NCI-H446 (cell line): ENCODE data around the gene ZNF615.
"Not testable (repeated sequence)": the region's sequence is repeated elsewhere in the genome, so short reads cannot be mapped to it uniquely, and the experiment has no call there.

ENCODE experiments used
- DNase-seq, 2 experiments: peaks; one replicate each; lab custom pipeline; 2025; lab: John Stamatoyannopoulos, UW

The ZNF615 gene

DNA sequence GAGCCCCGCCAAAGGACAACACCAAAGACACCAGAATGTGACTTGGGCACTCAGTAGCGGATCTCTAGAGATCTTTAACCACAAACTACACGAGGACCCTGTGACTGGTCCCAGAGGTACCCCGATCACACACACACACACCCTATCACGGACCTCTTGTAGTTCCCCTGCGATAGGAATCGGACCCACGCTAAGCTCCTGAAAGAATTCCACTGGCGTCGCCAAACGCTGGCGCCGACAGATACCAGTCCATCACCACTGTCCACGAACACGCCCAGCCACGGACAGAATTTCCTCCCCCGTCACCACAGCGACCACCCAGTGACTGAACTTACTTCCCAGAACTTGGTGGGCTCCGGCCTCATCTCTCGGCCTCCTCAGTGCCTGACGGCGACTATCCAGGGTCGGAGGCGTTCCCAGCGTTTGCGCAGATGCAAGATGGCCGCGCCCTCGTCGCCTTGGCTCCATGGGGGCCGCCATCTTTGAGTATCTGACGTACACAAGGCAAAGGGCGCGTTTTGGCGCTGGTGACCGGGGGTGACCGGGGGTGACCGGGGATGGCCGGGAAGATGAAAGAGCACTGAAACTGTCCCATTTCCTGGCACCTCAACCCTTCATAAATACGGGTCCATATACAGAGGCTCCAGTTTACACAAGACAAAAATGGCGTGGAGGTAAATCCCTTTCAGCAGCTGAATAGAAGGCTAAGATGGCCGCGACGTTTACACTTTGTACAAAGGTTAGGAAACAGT, at the start of gene ZNF615:
TSS of gene ZNF615 (minus strand) at position 406 of the 752 bp plus-strand sequence. CDS start 4,500 bp downstream, outside the sequence.
- peak; percentile 85 to 92 for DNase-seq

DNA sequence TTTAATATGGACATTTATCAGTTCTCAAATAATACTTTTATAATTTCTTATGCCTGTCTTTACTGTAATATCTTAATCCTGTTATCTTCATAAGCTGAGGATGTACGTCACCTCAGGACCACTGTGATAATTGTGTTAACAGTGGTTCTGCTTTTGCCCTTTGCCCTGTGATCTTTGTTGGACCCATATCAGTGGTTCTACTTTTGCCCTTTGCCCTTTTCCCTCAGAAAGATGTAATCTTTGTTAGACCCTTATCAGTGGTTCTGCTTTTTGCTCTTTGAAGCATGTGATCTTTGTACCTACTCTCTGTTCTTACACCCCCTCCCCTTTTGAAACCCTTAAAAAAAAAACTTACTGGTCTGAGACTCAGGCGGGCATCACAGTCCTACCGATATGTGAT, 48.5 kb upstream of the ZNF615 start:
- DNase-seq = not testable (repeated sequence)

DNA sequence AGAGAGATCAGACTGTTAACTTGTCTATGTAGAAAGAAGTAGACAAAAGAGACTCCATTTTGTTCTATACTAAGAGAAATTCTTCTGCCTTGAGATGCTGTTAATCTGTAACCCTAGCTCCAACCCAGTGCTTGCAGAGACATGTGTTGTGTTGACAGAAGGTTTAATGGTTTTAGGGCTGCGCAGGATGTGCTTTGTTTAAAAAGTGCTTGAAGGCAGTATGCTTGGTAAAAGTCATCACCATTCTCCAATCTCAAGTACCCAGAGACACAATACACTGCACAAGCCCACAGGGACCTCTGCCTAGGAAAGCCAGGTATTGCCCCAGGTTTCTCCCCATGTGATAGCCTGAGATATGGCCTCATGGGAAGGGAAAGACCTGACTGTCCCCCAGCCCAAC, 43.7 kb upstream of the ZNF615 start:
- DNase-seq = not testable (repeated sequence)

DNA sequence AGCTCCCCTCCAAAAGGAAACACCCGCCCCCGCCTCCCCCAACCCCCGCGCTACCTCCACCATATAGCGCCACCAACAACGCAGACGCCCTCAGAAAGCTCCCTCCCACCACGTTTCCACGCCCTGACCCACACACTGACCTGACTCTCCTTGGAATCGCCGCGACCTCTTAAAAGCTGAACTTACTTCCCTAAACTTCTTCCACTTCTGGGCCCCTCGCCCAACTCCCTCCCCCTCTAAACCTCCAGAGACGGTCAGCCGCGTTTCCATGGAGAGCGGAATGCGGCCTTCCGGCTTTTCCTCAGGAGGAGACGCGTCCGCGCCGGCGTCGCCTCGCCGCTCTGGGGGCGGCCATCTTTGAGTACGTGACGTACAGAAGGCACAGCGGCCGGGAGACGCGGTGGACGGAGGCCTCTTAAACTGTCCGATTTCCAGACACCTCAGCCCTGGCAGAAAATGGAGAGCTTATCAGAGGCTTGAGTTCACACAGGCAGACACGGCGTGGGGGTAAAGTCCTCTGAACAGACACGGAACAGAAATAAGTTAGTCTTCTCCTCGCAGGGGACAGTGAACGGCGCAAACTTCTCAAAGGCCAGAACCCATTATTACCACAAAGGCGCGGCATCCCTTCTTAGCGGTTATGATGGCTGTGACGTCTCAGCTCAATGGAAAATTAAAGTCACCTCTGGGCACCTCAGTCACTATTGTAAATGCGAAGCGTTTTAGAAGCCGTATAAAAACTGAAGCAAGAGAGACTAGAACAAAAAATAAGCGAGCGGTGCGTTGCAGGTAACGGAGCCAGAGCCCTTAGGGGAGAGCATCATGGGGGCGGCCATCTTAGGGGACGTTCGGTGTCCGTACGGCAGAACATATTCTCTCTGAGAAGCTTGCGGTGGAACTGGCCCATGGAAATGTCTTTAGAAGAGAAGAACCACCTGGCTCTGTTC, 40.8 kb upstream of the ZNF615 start, which contains the start of gene ZNF432:
TSS of gene ZNF432 (minus strand) at position 284 of the 947 bp plus-strand sequence. CDS start 1,970 bp downstream, outside the sequence.
- peak; percentile 85 to 94 for DNase-seq

DNA sequence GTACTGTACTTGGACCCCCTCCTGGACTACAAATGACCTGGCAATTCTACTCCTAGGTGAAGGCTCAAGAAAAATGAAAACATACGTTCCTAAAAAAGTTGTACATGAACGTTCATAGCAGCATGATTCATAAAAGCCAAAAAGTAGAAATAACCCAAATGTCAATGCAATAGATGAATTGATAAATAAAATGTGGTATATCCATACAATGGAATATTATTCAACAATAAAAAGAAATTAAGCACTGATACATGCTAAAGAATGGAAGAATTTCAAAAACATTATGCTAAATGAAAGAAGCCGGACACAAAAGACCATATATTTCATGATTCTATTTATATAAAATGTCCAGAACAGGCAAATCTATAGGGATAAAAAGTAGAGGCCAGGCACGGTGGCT, 31.2 kb upstream of the ZNF615 start:
- DNase-seq = no peak

DNA sequence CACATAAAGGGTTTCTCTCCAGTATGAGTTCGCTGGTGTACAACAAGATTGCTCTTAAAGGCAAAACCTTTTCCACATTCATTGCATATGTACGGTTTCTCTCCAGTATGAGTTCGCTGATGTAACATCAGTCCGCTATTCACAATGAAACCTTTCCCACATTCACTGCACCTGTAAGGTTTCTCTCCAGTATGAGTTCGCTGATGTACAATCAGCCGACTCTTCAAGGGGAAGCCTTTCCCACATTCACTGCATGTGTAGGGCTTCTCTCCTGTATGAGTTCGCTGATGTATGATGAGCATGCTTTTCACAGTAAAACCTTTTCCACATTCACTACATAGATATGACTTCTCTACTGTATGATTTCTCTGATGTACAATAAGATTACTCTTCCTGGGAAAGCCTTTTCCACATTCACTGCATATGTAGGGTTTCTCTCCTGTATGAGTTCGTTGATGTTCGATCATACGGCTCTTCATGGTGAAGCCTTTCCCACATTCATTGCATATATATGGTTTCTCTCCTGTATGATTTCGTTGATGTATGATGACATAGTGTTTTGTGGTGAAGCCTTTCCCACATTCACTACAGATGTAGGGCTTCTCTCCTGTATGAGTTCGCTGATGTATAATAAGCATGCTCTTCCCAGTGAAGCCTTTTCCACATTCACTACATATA, 26.2 kb upstream of the ZNF615 start:
- DNase-seq = no peak

DNA sequence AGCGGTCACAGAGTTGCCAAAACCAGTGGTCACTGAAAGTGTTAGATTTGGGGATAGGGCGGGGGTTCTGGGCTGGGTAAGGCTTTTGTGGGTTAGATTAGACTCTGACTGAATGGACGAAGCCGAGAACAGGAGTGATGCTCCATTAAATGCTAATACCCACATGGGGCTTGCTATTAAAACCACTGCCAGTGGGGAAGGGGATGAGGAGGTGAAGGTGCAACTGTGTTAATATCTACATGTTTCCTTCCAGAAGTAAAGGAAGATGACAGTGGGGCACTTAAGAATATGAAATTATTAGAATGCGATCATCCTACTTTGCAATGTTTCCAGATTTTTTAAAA, 20.7 kb upstream of the ZNF615 start:
- DNase-seq = peak in 1 of 2 experiments; percentile 60

DNA sequence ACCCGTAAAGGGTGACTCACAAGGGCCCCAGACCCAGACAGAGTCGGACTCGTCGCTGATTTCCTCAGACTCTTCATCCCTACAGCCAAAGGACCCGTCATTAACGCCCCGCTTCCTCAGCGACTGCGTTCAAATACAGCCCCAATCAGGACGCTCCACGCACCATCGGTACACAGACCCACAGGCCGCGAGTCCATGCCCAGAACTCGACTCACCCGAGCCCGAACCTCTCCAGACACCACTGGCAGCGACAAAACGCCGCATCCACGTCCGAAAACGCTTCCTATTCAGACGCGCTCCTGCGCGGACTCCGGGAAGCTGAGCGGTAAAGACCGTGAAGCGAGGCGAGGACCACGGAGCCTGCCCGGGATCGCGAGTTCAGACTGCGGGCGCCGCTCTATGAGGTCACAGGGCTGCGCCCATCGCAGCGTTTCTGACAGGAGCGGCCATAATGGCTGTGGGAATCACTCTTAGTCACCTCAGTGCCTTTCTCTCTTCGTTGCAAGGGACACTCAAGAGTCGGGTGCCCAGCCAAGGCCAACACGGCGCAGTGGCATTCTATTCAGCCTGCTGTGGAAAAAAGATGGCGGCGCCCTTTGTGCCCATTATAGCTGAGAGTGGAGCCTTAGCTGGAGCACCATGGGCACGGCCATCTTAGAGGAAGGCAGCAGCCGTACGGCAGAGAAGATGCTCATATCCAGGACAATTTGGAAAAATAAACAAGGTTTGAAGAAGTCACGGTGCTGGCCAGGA, 20.2 kb upstream of the ZNF615 start, which contains the start of gene ZNF614:
TSS of gene ZNF614 (minus strand) at position 353 of the 753 bp plus-strand sequence. CDS start 2,634 bp downstream, outside the sequence.
- DNase-seq = peak; percentile 69 to 85

DNA sequence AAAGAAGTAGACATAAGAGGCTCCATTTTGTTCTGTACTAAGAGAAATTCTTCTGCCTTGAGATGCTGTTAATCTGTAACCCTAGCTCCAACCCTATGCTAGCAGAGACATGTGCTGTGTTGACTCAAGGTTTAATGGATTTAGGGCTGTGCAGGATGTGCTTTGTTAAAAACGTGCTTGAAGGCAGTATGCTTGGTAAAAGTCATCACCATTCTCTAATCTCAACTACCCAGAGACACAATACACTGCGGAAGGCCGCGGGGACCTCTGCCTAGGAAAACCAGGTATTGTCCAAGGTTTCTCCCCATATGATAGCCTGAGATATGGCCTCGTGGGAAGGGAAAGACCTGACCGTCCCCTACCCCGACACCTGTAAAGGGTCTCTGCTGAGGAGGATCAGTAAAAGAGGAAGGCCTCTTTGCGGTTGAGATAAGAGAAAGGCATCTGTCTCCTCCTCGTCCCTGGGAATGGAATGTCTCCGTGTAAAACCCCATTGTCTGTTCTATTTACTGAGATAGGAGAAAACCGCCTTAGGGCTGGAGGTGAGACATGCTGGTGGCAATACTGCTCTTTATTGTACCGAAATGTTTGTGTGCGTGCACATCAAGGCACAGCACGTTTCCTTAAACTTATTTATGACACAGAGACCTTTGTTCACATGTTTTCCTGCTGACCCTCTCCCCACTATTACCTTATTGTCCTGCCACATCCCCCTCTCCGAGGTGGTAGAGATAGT, 18.4 kb upstream of the ZNF615 start:
- DNase-seq = not testable (repeated sequence)

DNA sequence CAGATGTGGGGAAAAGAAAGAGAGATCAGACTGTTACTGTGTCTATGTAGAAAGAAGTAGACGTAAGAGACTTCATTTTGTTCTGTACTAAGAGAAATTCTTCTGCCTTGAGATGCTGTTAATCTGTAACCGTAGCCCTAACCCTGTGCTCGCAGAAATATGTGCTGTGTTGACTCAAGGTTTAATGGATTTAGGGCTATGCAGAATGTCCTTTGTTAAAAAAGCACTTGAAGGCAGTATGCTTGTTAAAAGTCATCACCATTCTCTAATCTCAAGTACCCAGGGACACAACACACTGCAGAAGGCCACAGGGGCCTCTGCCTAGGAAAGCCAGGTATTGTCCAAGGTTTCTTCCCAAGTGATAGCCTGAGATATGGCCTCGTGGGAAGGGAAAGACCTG, 16.5 kb upstream of the ZNF615 start:
- DNase-seq = not testable (repeated sequence)

DNA sequence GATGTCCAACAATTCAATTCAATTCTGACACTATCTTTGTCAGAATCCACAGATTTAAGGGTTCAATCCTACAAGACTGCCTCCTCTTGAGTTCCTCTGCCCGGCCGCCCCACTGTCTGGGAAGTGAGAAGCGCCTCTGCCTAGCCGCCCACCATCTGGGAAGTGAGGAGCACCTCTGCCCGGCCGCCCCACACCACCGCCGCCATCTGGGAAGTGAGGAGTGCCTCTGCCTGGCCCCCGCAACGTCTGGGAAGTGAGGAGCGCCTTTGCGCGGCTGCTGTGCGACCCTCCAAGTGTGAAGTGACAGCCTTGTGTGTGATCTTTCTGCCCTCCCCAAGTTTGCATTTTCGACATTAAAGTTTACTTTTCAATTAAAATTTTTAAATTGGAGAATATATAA, 14.2 kb upstream of the ZNF615 start:
- DNase-seq = no peak

DNA sequence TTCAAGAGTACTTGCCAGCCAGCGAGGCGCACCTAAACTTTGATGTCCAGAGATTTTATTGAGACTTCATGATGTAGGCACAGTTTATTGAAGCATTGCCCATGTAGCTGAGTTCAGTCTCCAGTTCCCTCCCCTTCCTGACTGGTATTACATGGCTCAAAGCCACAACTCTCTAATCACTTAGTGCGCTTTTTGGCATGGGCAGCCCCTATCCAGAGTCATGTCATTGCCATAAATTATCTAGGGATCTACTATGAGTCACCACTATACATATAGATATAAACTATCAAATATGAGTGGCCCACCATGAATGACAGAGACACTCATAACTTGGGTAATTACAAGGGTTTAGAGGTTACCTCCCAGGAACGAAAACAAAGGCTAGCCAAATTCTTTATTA, 12.5 kb upstream of the ZNF615 start:
- DNase-seq = no peak

DNA sequence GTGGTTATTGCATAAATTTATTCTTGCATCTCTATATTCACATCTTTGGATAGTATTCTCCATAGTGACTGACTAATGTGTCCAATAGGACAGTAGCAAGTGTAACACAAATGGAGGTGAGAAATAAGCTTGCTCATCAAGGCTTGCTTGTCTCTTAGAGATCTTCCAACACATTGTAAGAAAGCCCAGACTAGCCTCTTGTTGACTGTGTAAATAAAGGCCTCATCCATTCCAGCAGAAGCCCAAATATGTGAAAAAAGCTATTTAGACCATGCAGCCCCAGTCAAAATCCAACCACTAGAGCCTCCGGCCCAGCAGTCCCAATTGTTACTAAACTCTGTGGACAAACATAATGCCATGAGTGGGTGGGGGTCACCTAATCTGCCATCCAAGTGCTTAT, 2.7 kb upstream of the ZNF615 start:
- no peak for DNase-seq

DNA sequence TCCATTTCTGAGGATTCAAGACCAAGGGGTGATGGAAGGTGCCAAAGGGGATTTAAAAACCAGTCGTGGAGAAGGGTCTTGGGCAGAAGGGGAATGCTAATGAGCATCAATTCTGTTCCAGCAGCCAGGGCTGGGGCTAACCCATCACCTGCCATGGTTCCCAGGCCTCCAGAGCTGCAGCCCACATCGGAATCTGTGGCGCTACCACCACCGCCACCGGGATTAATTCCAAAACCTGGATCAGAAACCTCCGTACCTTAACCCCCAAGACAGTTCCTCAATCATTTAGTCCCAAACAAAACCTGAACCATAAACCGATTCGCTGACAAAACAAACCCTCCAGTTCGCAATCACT, 583 bp downstream of the ZNF615 start:
- no peak for DNase-seq

DNA sequence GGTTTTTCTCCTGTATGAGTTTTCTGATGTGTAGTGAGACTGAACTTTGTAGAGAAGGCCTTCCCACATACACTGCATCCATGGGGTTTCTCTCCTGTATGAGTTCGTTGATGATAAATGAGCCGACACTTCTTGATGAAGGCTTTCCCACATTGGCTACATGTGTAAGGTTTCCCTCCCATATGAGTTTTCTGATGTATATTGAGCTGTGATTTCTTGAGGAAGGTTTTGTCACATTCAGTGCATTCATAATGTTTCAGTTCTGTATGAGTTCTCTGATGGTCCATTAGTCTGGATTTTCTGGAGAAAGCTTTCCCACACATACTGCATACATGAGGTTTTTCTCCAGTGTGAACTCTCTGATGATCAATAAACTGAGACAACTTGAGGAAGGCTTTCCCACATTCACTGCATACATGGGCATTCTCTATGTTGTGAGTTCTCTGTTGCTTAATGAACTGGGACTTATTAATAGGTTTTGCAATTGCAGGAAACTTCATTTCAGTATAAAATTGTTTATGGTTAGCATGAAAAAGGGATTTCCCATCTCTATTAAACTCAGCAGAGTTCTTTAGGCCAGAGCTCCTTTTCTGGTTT, 13.9 kb downstream of the ZNF615 start:
- DNase-seq = no peak

DNA sequence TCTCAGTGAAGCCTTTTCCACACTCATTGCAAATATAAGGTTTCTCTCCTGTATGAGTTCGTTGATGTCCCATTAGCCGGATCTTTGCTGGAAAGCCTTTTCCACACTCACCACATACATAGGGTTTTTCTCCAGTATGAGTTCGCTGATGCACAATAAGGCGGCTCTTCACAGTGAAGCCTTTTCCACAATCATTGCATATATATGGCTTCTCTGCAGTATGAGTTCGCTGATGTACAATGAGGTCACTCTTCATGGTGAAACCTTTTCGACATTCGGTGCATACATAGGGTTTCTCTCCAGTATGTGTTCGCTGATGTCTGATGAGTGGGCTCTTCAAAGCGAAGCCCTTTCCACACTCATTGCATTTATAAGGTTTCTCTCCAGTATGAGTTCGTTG, 14.6 kb downstream of the ZNF615 start:
- no peak for DNase-seq

DNA sequence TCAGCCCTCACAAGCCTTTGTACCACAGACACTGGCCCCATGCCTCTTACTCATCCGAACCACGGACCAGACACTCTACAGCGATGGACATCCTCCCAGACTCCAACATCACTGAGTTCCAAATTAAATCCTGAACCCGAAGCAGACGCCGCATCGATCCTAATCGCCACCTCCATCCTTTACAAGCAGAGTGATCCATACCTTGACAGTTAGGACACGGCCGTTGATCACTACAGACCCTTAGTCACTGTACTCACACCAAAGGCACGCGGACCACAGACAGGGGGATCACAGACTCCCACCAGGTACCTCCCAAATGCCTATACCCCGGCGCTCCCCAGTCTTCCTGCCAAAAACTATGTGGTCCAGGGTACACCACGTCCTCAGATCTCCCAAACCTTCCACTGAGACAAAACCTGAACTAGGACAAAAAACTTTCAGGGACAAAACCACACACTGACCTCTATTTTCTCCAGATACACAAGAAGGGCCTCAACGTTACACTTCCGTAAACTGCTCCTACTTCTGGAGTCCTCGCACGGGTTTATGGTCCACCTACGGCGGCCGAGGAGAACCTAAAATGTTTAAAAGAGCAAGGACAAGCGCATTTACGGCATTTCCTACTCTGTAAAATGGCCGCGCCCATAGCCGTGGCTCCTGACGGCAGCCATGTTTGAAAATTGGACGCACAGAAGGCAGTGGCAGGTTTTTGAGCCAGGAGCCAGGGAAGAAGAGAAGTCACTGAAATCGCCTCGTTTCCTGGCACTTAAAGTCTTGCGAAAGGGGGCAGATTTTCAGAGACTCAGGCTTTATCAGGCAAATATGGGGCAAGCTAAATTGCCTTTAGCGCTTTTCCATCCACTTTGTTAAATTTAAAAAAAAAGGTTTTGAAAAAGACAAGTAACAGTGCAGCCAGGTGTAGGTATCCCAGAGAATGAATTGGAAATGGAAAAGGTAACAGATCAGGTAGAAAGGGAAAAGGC, 21.4 kb downstream of the ZNF615 start, which contains the start of gene ZNF350:
TSS of gene ZNF350 (minus strand) at position 532 of the 983 bp plus-strand sequence. CDS start 12,480 bp downstream, outside the sequence.
- DNase-seq = peak; percentile 86 to 93

DNA sequence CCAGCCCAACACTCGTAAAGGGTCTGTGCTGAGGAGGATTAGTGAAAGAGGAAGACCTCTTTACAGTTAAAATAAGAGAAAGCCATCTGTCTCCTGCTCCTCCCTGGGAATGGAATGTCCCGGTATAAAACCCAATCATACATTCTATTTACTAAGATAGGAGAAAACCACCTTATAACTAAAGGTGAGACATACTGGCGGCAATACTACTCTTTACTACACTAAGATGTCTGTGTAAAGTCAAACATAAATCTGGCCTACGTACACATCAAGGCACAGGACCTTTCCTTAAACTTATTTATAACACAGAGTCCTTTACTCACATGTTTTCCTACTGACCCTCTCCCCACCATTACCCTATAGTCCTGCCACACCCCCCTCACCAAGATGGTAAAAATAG, 24.6 kb downstream of the ZNF615 start:
- DNase-seq = no peak

DNA sequence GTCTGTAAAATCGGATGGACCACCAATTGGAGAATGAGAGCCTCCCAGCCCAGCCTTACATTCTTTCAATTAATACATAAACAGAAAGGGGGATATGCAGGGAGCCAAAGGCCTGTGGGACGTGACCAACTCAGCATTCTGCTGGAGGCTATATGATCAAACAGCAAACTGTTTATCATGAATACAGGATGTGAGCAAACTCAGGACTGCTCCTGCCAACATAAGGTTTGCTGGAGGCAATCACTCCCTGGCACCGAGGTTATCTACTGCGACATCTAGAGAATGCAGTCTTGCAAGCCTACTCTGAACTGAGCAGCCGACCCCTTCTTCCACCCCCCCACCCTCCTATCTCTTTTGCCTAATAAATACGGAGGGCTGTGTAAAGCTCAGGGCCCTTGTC, 27.1 kb downstream of the ZNF615 start:
- DNase-seq = not testable (repeated sequence)
